ENCODE measurements around the gene SMIM41.

Gene SMIM41

DNA sequence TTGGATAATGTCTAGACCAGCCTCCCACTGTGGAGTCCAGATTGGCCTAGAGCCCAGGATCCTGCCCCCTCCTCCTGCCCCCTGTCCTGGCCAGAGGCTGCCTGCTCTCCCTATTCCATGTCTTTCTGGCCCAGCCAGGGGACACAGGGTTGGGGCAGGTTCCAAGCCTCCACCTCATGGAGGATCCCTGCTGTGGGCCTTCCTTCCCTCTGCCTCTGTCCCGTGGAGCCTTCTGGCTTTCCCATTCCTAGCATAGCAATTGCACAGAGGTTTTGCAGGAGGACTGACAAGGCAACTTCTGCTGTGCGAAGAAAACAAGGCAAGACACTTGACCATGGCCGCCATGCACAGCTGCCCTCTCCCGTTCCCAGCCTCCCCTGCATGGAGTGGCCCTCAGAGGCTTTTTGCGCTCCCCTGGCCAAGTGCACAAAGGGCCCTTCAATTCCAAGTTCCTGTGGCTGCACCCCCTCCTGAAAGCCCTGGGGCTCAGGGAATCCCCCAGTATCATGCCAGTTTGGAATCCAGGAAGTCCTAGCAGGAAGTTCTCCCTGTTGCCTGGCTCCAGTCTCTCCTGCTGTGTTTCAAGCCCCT is 70.2 kb downstream of the SMIM41 start:
- no peak for DNase-seq

DNA sequence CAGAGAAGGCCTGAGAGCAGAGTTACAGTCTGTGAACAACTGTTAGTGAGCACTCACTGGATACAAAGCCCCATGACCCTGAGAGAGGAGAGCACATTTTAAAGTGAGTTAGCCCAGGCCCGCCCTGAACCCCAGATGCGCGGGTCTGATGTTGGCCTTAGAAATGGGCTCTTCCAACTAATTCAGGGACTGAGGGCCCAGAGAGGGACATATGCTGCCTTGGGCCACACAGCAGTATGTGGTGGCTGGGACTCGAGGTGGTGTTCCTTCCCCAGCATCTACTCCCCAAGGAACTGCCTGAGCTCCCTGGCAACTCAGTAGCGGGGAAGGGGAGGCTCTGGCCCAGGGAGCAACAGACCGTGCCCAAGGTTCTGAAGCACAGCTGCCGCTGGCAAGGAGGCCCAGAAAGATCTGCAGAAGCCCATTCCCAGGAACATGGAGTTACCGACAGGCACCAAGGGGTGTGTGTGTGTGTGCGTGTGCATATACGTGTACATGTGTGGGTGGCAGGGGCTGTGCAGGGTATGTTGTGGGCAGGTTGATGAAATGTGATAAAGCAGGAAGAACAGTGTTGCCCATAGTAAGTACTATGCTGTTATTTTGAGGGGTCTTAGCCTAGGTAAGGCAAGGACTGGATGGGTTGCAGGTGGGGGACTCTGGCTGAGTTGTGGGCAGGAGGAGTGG is 71.8 kb downstream of the SMIM41 start:
- no peak for DNase-seq

DNA sequence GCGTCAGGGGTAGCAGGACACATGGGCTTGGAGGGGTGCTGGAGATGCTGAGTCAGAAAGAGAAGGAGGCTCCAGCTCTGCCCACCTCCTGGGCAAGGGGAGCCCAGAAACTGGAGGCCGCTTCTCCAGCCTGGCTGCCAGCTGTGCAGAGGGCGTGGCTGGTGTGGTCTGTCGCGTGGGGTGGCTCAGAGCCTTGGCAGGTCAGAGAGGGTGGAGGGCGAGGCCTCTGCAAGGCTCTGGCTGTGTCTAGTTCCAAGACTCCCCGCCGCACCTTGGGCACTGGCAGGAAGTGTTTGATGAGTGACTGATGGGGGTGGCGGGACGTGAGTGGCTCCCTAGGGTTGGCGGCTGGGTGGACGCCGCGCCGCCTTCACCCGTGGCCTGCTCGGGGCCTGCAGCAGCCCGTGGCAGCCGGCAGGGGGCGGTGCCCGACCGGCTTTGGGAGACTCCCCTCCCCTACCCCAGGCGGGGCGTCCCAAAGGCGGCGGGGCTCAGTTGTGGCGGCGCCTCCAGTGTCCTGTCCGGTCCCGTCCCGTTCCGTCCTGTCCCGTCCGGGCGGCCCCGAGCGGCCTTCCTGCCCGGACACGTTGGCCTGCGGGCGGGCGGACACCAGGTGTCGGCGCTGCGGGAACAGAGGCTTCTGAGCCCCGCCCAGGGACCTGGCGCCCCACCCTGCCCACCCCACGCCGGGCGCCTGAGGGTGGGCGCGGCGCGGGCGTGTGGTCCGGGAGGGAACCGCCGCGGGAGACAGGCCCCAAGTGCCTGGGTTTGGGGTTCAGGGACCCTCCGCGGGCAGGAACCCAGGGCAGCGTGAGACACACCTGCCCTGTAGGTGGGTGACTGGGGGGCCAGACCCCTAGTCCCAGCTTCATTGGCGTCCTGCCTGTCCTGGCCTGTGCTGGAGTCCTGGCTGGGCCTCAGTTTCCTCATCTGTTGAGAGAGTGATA is 72.6 kb downstream of the SMIM41 start:
- peak; percentile 69 for DNase-seq

DNA sequence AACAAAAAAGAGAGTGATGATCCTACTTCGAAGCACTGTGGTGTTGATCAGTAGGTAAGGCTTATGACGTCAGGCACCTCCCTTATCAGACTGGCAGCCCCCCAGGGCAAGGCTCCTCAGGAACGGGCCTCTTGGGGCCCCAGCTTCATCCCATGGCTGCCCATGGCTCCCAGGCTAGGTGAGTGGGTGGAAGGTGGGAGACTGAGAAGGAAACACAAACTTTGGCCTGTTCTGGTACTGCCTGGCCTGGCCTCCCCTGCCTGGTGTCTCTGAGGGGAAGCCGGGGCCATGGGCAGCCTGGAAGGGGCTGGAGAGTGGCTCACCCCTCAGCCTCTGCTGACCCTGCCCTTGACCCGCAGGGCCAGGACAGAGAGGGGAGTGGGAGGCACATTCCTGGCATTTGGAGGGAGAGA is 73.4 kb downstream of the SMIM41 start:
- DNase-seq: no peak

DNA sequence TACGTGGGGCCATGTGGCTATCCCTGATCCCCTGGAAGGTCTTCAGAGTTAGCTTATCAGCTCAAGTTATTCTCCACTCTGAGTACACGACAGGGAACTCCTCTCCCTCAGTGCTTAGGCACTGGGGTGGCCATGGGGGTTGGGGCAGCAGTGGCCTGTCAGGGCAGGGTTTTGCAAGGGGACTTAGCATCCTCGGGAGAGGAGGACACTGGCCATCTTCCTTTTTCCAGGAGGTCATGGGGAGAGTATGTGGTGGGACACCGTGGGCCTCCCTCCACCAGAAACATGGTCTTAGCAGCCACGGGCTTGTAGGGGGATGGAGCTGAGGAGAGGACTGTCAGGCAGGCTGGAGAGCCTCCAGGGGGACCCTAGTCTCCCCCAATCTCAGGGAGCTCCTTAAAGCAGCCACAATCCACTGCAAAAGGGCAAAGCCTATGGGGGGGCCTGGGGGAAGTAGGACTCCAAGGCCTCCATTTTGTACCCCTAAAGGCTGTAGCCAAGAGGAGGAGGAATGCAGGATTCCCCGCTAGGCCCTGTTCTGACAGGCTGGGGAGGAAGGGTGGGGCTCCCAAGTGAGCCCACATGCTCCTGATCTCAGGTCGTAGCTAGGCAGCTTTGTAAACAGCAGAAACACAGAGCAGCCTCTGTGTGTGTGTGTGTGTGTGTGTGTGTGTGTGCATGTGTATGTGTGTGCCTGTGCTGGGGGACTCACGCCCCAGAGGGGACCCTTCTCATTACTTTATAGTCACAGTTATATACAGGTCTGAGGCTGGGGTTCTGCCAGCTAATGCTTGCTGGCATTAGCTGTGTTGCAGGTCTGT is 75.8 kb downstream of the SMIM41 start:
- no peak for DNase-seq

DNA sequence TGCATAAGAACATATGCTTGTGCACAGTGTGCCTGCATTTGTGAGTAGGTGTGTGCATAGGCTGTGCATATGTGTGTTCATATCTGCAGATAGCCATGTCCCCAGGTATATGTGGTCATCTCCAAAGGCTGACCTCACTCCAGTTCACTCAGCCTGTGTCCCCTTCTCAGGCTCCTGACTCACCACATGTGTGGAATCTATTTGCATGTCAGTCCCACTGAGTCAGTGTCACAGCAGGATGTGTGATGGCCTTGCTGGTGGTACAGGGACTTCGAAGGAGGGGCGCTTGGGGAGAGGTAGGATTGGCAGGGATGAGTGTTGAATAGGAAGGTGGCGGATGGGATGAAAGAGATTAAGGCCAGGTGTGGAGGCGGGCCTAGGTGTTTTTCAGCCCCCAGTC is 76.8 kb downstream of the SMIM41 start:
- DNase-seq: no peak

DNA sequence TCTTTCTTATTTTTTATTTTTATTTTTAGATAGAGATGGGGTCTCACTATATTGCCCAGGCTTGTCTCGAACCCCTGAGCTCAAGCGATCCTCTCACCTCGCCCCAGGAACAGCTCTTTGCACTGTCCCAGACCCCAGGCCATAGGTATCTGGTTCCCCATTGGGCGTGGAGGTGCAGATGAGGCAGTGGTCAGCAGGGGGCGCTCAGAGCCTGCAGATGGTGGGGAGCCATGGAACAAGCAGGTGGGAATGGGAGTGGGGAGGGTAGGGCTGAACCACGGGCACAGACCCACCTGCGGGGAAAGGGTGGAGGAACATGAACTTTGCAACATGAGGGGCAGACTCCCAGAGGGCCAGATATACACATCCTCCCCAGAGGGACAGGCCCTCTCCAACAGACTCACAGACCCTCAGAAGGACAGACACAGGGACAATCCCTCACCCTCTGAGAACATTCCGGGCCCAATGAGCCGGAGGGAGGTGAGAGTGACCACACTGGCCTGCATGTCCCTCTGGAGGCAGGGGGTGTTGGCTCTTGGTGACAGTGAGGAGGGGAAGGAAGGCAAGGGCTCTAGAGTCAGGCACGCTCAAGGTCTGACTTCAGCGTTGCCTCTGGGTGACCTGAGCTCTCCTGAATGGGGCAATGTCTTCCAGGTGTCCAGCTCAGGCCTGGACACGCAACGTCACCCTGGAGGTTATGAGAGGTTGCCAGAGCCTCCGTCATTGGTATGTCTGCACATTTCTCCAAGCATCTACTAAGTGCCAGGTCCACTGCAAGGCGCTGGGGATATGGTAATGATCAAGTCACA is 77.5 kb downstream of the SMIM41 start:
- peak; percentile 80 for DNase-seq

DNA sequence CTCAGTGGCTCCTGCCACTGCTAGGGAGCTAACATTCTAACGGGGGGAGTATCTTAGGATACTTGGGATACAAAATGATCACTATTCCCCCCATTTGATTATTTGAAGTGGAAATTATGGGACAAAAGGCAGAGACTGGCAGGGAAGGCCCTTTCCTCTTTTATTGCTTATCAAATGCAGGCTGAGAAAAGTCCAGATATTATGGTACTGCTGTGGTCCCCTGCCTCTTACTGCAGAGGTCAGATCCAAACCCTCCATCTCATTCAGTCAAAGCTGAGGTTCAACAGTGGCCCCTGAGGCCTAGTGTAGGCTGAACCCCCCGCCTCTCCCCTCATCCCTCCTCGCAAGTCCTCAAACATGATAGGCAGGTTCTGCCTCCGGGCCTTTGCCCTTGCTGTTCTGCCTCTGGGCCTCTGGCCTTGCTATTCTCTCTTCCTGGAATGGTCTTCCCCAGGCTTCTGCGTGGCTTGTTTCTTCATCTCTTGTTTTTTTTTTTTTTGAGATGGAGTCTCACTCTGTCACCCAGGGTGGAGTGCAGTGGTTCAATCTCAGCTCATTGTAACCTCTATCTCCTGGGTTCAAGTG is 78.2 kb downstream of the SMIM41 start:
- DNase-seq: no peak

All from activated CD4-positive, CD25-positive, alpha-beta regulatory T cell treated with anti-CD3 and anti-CD28 coated beads, Interleukin-2, amount 50 U/mL, for 72 hours (primary cell).